CD4-positive, alpha-beta T cell (primary cell): ENCODE measurements around the gene SPAAR. TPM values are rescaled to one million over a fixed set of nuclear protein-coding genes. Genes with fewer than 3 reads are reported as not detected.

Source experiments
- ATAC-seq: fragments of 200-7000 bp; cut with Tn5 transposase; one replicate; pipeline ENCODE4 v1.10.0; 2022; ENCODE audit warnings: mild to moderate bottlenecking; ENCODE audit not compliant: poor library complexity
- CTCF ChIA-PET: fragments of 350-600 bp; sonication (Branson Sonifier 250); formaldehyde crosslinking; loops from one replicate; lab custom pipeline; 2021; ENCODE audit warnings: antibody characterized with exemption, inconsistent platforms; lab: Charles Lee
- POLR2A ChIA-PET: fragments of 350-600 bp; sonication (Branson Sonifier 250); formaldehyde crosslinking; loops from one replicate; lab custom pipeline; 2021; ENCODE audit warnings: antibody characterized with exemption, inconsistent platforms; lab: Charles Lee
- DNase-seq, 14 experiments: peaks; one replicate each; pipeline ENCODE4 v3.0.0-alpha.2; 2013 to 2020; ENCODE audit warnings: mixed read lengths in 2 of 14
- H3K27ac ChIP-seq, 2 donors: one replicate each; pipeline versions ENCODE4 v1.5.1 to v1.7.0; 2013; ENCODE audit warnings: low read length in 2 of 2, low read depth in 1 of 2, mild to moderate bottlenecking in 1 of 2
- H3K27me3 ChIP-seq, 2 experiments: 1 replicate in 1 of 2; 2 replicates in 1 of 2; pipeline versions ENCODE4 v1.6.1 to v1.7.0; 2013; ENCODE audit warnings: low read length in 2 of 2, control low read depth in 1 of 2, mild to moderate bottlenecking in 1 of 2, moderate library complexity in 1 of 2; ENCODE audit not compliant: insufficient read depth in 2 of 2, control insufficient read depth in 1 of 2
- H3K36me3 ChIP-seq: one replicate; pipeline ENCODE4 v1.6.1; 2013; ENCODE audit warnings: low read length, control low read depth; ENCODE audit not compliant: insufficient read depth
- H3K4me1 ChIP-seq: one replicate; pipeline ENCODE4 v1.6.1; 2013; ENCODE audit warnings: low read length, control low read depth; ENCODE audit not compliant: insufficient read depth
- H3K4me3 ChIP-seq: one replicate; pipeline ENCODE4 v1.5.1; 2013; ENCODE audit warnings: mild to moderate bottlenecking, low read length, moderate library complexity
- H3K9me3 ChIP-seq, 2 experiments: 1 replicate in 1 of 2; 2 replicates in 1 of 2; pipeline versions ENCODE4 v1.6.1 to v1.7.0; 2013; ENCODE audit warnings: low read length in 2 of 2, mild to moderate bottlenecking in 2 of 2, control low read depth in 1 of 2, moderate library complexity in 1 of 2; ENCODE audit not compliant: control insufficient read depth in 1 of 2, insufficient read depth in 1 of 2
- H3K27ac Mint-ChIP-seq: one replicate; pipeline ENCODE4 v1.8.0; 2020; ENCODE audit warnings: mixed read lengths
- H3K27me3 Mint-ChIP-seq: one replicate; pipeline ENCODE4 v1.8.0; 2021; ENCODE audit warnings: mixed read lengths
- H3K36me3 Mint-ChIP-seq: one replicate; pipeline ENCODE4 v1.8.0; 2021; ENCODE audit warnings: low read depth, mixed read lengths
- H3K4me1 Mint-ChIP-seq: one replicate; pipeline ENCODE4 v1.8.0; 2021; ENCODE audit warnings: low read depth, mixed read lengths
- H3K4me3 Mint-ChIP-seq: one replicate; pipeline ENCODE4 v1.8.0; 2020; ENCODE audit warnings: mild to moderate bottlenecking, mixed read lengths
- H3K9me3 Mint-ChIP-seq: one replicate; pipeline ENCODE4 v1.8.0; 2020; ENCODE audit warnings: mixed read lengths
- intact Hi-C, 2 experiments: fragments of 100-400 bp; cut with DNase I in 1 of 2; cut with micrococcal nuclease in 1 of 2; formaldehyde crosslinking; loops; one replicate each; pipeline versions ENCODE4 v1.15.1 to v1.9.0; 2023 to 2025; cut with DNase I, micrococcal nuclease
- total RNA-seq, 174 experiments: library from RNA in 2 of 174; stranded (reverse) in 2 of 174; gene quantifications; one replicate each; pipeline ENCODE4 v1.2.3 and lab custom pipeline; 2021 to 2026
- TF ChIP-seq, protein P1 (sequence below): fragments of 200-600 bp; IDR thresholded peaks from one replicate; pipeline ENCODE4 v1.8.0; 2022; ENCODE audit warnings: antibody characterized with exemption, mild to moderate bottlenecking

SPAAR gene
- total RNA-seq, 2 experiments from 2014 or later = not detected

DNA sequence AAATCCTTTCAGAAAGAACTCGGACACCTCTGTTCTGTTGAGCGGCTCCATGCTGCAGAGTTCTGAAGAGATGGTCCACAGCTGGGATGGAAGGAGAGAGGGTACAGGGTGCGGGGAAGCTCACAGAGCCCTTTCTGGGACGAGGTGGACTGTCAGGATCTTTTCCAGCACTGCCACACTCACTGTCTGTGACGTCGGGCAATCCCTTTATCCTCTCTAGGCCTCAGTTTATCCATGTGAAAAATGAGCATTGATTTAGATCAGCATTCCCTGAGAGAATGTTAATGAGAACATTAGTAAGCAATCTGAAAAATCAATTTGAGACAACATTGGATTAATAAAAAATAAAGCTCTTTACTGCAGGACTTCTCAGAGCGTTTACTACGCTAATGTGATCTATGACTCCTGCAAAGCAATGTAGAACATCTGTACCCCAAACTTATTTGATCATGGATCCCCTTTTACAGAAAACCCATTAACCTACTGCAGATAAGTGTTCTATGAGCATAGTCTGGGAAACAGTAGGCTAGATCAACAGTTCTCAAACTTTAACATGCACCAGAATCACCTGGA, 38.9 kb upstream of the SPAAR start, which contains the start of gene OR13J1:
Gene OR13J1, minus strand, starts transcription at position 51 of the 573 bp plus-strand sequence. Its CDS starts 0 bp downstream, at position 51.
- peaks cover 12% of the 10 kb centered on the region for H3K27me3 Mint-ChIP-seq
- Histone ChIP-seq H3K27ac (no peak within 1 kb of the TSS), H3K36me3 (no peaks in the 10 kb centered on the region), H3K4me3 (no peak within 1 kb of the TSS), H3K9me3 (no peaks in the 10 kb centered on the region), H3K27me3 (peaks cover 0 to 3% of the 10 kb centered on the region in 2 experiments), H3K4me1 (no peaks in the 10 kb centered on the region)
- intact Hi-C loops = no loop called here
- ATAC-seq = no peak
- TF ChIP-seq, protein P1, sequence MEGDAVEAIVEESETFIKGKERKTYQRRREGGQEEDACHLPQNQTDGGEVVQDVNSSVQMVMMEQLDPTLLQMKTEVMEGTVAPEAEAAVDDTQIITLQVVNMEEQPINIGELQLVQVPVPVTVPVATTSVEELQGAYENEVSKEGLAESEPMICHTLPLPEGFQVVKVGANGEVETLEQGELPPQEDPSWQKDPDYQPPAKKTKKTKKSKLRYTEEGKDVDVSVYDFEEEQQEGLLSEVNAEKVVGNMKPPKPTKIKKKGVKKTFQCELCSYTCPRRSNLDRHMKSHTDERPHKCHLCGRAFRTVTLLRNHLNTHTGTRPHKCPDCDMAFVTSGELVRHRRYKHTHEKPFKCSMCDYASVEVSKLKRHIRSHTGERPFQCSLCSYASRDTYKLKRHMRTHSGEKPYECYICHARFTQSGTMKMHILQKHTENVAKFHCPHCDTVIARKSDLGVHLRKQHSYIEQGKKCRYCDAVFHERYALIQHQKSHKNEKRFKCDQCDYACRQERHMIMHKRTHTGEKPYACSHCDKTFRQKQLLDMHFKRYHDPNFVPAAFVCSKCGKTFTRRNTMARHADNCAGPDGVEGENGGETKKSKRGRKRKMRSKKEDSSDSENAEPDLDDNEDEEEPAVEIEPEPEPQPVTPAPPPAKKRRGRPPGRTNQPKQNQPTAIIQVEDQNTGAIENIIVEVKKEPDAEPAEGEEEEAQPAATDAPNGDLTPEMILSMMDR = no peak
- H3K9me3 Mint-ChIP-seq = no peaks in the 10 kb centered on the region
- H3K36me3 Mint-ChIP-seq = no peaks in the 10 kb centered on the region
- POLR2A ChIA-PET = no interaction called here
- H3K27ac Mint-ChIP-seq = no peak within 1 kb of the TSS
- no peak within 1 kb of the TSS for H3K4me3 Mint-ChIP-seq
- DNase-seq = no peak
- no peaks in the 10 kb centered on the region for H3K4me1 Mint-ChIP-seq
- CTCF ChIA-PET = no interaction called here

GRCh38 chr9:35871545-35871944, 37.7 kb upstream of the SPAAR start:
- no peaks in the 10 kb centered on the region for H3K36me3 Mint-ChIP-seq
- no peaks in the 10 kb centered on the region for H3K9me3 Mint-ChIP-seq
- POLR2A ChIA-PET = no interaction called here
- DNase-seq (no peak), ATAC-seq (no peak)
- Histone ChIP-seq H3K4me3 (no peak overlapping the region), H3K9me3 (no peaks in the 10 kb centered on the region), H3K27ac (no peak overlapping the region), H3K27me3 (peaks cover 0 to 3% of the 10 kb centered on the region in 2 experiments), H3K36me3 (no peaks in the 10 kb centered on the region), H3K4me1 (no peaks in the 10 kb centered on the region)
- peaks cover 8% of the 10 kb centered on the region for H3K27me3 Mint-ChIP-seq
- no peak overlapping the region for H3K27ac Mint-ChIP-seq
- intact Hi-C loops = no loop called here
- no peak overlapping the region for H3K4me3 Mint-ChIP-seq
- H3K4me1 Mint-ChIP-seq = no peaks in the 10 kb centered on the region
- CTCF ChIA-PET = no interaction called here
- TF ChIP-seq, protein P1 = no peak

DNA sequence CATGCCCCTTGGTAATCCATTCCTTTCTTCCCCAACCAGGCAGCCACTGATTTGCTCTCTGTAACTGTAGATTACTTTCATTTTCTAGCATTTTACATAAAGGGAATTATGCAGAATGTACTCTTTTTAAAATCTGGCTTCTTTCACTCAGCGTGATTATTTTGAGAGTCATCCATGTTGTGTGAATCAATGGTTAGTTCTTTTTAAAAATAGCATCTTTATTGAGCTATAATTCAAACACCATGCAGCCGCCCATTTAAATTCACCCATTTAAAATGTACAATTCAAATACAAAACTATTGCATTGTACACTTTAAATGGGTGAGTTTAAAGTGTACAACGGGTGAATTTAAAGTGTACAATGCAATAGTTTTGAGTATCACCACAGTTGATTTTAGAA, 36.8 kb upstream of the SPAAR start:
- TF ChIP-seq, protein P1 = no peak
- H3K4me3 ChIP-seq = no peak overlapping the region
- no peaks in the 10 kb centered on the region for H3K4me1 Mint-ChIP-seq
- H3K36me3 Mint-ChIP-seq = no peaks in the 10 kb centered on the region
- peaks cover 3% of the 10 kb centered on the region for H3K9me3 Mint-ChIP-seq
- H3K36me3 ChIP-seq = no peaks in the 10 kb centered on the region
- peaks cover 0 to 4% of the 10 kb centered on the region in 2 experiments for H3K9me3 ChIP-seq
- ATAC-seq = no peak
- H3K27ac ChIP-seq = no peak overlapping the region
- intact Hi-C loops = no loop called here
- peaks cover 12% of the 10 kb centered on the region for H3K27me3 Mint-ChIP-seq
- no peak overlapping the region for H3K27ac Mint-ChIP-seq
- peaks cover 0 to 2% of the 10 kb centered on the region in 2 experiments for H3K27me3 ChIP-seq
- no peak overlapping the region for H3K4me3 Mint-ChIP-seq
- no peaks in the 10 kb centered on the region for H3K4me1 ChIP-seq
- ChIA-PET CTCF (no interaction called here), POLR2A (no interaction called here)
- DNase-seq = no peak
